Gastrocnemius medialis (tissue), 4 donors: ENCODE results near the gene IQGAP1. TPM values are rescaled to one million over a fixed set of nuclear protein-coding genes. Genes with fewer than 3 reads are reported as not detected.
"Not testable (repeated sequence)": the region's sequence is repeated elsewhere in the genome, so short reads cannot be mapped to it uniquely, and the experiment has no call there.

Source experiments
- ATAC-seq, 2 donors: fragments of 150-250 bp; one replicate each; pipeline ENCODE4 v1.9.1; 2016
- DNase-seq, 2 donors: peaks; one replicate each; pipeline ENCODE4 v3.0.0-alpha.2; 2019
- H3K27ac ChIP-seq, 4 donors: fragments of 200-600 bp; sonication (generic); 1 replicate in 1 of 4; 2 replicates in 3 of 4; pipeline ENCODE4 v1.5.1; 2016 to 2018; ENCODE audit warnings: mild to moderate bottlenecking in 2 of 4, moderate library complexity in 1 of 4
- H3K27me3 ChIP-seq, 3 donors: fragments of 200-600 bp; sonication (generic) in 2 of 3; 1 replicate in 1 of 3; 2 replicates in 2 of 3; pipeline versions ENCODE4 v1.5.1 to v1.6.0; 2016 to 2019; ENCODE audit warnings: mild to moderate bottlenecking in 1 of 3, moderate library complexity in 1 of 3
- H3K36me3 ChIP-seq, 2 donors: fragments of 200-600 bp; sonication (generic) in 1 of 2; one replicate each; pipeline ENCODE4 v1.5.1; 2017 to 2018
- H3K4me1 ChIP-seq, 2 donors: fragments of 200-600 bp; sonication (generic) in 1 of 2; one replicate each; pipeline ENCODE4 v1.5.1; 2016 to 2017; ENCODE audit warnings: mild to moderate bottlenecking in 2 of 2
- H3K4me3 ChIP-seq, 4 donors: fragments of 200-600 bp; sonication (generic) in 3 of 4; 1 replicate in 1 of 4; 2 replicates in 3 of 4; pipeline ENCODE4 v1.5.1; 2016 to 2019; ENCODE audit warnings: mild to moderate bottlenecking in 2 of 4
- H3K9me3 ChIP-seq, 3 donors: fragments of 200-600 bp; sonication (generic) in 2 of 3; 1 replicate in 1 of 3; 2 replicates in 2 of 3; pipeline ENCODE4 v1.5.1; 2016 to 2019
- POLR2A ChIP-seq, 2 donors: fragments of 450-650 bp; IDR thresholded peaks; one replicate each; pipeline ENCODE4 v1.6.1; 2017; ENCODE audit warnings: antibody characterized with exemption in 2 of 2, mild to moderate bottlenecking in 2 of 2, moderate library complexity in 2 of 2
- in situ Hi-C, 4 donors: fragments of 200-750 bp; cut with MboI; loops; one replicate each; pipeline versions ENCODE4 v1.15.0 to v1.8.0; 2017; ENCODE audit warnings: low sequenced_read_pairs in 4 of 4
- intact Hi-C: fragments of 100-400 bp; cut with DNase I; formaldehyde crosslinking; loops from one replicate; pipeline ENCODE4 v1.15.1; 2023; ENCODE audit warnings: low total_unique reads
- total RNA-seq, 4 donors: library from RNA; depleted of rRNA; stranded (reverse); fragments of >200 nt; gene quantifications; one replicate each; pipeline versions ENCODE4 v1.1.0 to v1.2.3, GENCODE V29; 2016
- TF ChIP-seq, protein P1 (sequence below), 5 experiments: fragments of 450-650 bp in 3 of 5; fragments of 200-600 bp in 2 of 5; sonication (generic) in 2 of 5; IDR thresholded peaks in 4 of 5; conservative IDR thresholded peaks in 1 of 5; 1 replicate in 4 of 5; 2 replicates in 1 of 5; pipeline ENCODE4 v1.5.1; 2016 to 2019; ENCODE audit warnings: antibody characterized with exemption in 5 of 5, mild to moderate bottlenecking in 3 of 5, moderate library complexity in 3 of 5

Gene IQGAP1
- total RNA-seq, 4 donors from 2014 or later, result 39.1 to 92.7 (median 59.1) TPM

DNA sequence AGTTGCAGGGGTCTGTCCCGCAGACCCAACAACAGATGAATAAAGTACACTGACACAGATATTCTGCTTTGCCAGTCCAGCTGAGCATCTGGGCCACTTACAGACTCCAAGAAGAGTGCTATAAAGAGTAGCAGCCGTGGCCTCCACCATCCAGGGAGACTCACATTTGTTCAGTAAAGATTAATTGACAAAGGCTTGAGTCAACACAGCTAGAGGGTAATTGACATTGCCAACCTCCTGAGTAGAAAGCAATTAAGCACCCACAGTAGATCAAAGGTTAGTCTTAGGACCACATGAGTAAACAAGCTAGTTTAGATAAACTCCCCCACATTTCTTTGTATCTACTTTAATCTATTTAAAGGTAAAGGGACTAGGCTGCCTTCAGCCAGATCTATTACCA lies 125.4 kb downstream of the IQGAP1 start:
- H3K27me3 ChIP-seq, result no peaks in the 10 kb centered on the region
- TF ChIP-seq POLR2A (IDR thresholded peaks at IDR 0.05), result no peak
- TF ChIP-seq, protein P1, sequence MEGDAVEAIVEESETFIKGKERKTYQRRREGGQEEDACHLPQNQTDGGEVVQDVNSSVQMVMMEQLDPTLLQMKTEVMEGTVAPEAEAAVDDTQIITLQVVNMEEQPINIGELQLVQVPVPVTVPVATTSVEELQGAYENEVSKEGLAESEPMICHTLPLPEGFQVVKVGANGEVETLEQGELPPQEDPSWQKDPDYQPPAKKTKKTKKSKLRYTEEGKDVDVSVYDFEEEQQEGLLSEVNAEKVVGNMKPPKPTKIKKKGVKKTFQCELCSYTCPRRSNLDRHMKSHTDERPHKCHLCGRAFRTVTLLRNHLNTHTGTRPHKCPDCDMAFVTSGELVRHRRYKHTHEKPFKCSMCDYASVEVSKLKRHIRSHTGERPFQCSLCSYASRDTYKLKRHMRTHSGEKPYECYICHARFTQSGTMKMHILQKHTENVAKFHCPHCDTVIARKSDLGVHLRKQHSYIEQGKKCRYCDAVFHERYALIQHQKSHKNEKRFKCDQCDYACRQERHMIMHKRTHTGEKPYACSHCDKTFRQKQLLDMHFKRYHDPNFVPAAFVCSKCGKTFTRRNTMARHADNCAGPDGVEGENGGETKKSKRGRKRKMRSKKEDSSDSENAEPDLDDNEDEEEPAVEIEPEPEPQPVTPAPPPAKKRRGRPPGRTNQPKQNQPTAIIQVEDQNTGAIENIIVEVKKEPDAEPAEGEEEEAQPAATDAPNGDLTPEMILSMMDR (IDR thresholded peaks at IDR 0.05 in 4 of 5, conservative IDR thresholded peaks at IDR 0.05 in 1 of 5), result no peak
- ATAC-seq (no peak), DNase-seq (no peak)
- no peak overlapping the region for H3K4me3 ChIP-seq
- no peaks in the 10 kb centered on the region for H3K4me1 ChIP-seq
- H3K27ac ChIP-seq, result no peak overlapping the region
- in situ Hi-C loops, result loop anchor here in 1 of 4 donors (25.0 kb wide), 1 partner anchor 374 kb away; the partner anchor contains the start of gene FES
- H3K36me3 ChIP-seq, result no peaks in the 10 kb centered on the region
- intact Hi-C loops, result no loop called here
- H3K9me3 ChIP-seq, result no peaks in the 10 kb centered on the region

DNA sequence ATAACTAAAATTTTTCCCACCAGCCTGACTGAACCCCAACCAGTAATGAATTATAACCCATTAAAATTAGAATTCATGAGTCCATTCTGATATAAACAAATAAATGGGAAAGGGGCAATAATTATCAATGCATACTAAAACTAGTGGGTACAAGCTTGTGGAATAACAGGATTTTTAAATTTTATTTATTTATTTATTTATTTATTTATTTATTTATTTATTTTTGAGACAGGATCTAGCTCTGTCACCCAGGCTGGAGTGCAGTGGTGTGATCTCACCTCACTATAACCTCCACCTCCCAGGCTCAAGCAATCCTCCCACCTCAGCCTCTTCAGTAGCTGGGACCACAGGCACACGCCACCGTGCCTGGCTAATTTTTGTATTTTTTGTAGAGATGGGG lies 125.9 kb downstream of the IQGAP1 start:
- in situ Hi-C loops, result loop anchor here in 1 of 4 donors (25.0 kb wide), 1 partner anchor 373 kb away; the partner anchor contains the start of gene FES
- H3K36me3 ChIP-seq, H3K27me3 ChIP-seq, intact Hi-C loops, H3K4me3 ChIP-seq, H3K4me1 ChIP-seq, H3K27ac ChIP-seq, ATAC-seq, H3K9me3 ChIP-seq, DNase-seq: not testable (repeated sequence)

DNA sequence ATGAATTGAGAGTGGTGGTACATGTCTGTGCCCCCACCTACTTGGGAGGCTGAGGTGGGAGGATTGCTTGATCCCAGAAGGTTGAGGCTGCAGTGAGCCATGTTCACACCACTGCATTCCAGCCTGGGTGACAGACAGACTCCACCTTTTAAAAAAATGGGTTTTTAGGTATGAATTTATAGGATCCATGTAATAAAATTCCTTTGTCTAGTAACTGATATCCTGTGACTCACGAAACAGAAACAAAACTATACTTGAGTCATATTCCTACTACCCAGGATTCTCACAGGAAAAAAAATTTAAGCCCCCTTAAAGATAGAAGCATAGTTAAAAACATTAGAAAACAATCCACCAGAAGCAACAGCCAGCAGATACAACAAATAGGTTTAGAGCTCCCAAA lies 131.6 kb downstream of the IQGAP1 start:
- H3K4me3 ChIP-seq, result no peak overlapping the region
- no peaks in the 10 kb centered on the region for H3K27me3 ChIP-seq
- in situ Hi-C loops (loop anchor here in 1 of 4 donors (25.0 kb wide), 1 partner anchor 368 kb away; the partner anchor contains the start of gene FES), intact Hi-C loops (no loop called here)
- no peak overlapping the region for H3K27ac ChIP-seq
- no peak for ATAC-seq
- H3K4me1 ChIP-seq, result no peaks in the 10 kb centered on the region
- no peaks in the 10 kb centered on the region for H3K36me3 ChIP-seq
- no peaks in the 10 kb centered on the region for H3K9me3 ChIP-seq
- DNase-seq, result no peak
- no peak for TF ChIP-seq POLR2A (IDR thresholded peaks at IDR 0.05)

DNA sequence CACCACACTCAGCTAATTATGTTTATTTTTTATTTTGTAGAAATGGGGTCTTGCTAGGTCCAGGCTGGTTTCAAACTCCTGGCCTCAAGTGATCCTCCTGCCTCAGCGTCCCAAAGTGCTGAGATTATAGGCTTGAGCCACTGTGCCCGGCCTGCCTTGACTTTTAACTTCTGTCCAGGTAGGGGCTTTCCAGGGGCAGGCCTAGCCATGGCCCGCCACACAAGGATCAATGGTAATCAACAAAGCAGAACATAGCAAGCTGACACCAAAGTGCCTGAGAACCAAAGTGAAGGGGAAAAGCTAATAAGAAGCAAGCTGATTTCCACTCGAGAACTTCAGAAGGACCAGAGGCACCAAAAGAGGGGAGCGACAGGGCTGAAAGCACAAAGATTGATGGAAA lies 132.3 kb downstream of the IQGAP1 start:
- Histone ChIP-seq H3K9me3 (no peaks in the 10 kb centered on the region), H3K36me3 (no peaks in the 10 kb centered on the region), H3K27me3 (no peaks in the 10 kb centered on the region), H3K4me1 (no peaks in the 10 kb centered on the region), H3K4me3 (no peak overlapping the region), H3K27ac (no peak overlapping the region)
- DNase-seq (no peak), ATAC-seq (no peak)
- TF ChIP-seq, protein P1 (IDR thresholded peaks at IDR 0.05 in 4 of 5, conservative IDR thresholded peaks at IDR 0.05 in 1 of 5), result no peak
- TF ChIP-seq POLR2A (IDR thresholded peaks at IDR 0.05), result no peak
- intact Hi-C loops (no loop called here), in situ Hi-C loops (loop anchor here in 1 of 4 donors (25.0 kb wide), 1 partner anchor 367 kb away; the partner anchor contains the start of gene FES)

DNA sequence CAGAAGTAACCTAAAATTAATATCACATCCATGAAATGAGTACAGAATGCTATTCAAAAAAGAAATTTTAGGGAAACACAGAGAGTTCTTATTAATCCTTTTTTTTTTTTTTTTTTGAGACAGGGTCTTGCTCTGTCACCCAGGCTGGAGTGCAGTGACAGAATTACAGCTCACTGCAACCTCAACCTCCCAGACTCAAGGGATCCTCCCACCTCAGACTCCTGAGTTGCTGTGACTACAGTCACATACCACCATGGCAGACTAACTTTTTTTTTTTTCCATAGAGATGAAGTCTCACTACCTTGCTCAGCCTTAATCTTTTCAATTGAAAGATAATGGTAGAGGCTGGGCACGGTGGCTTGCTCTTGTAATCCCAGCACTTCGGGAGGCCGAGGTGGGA lies 135.3 kb downstream of the IQGAP1 start:
- no peaks in the 10 kb centered on the region for H3K36me3 ChIP-seq
- ATAC-seq (no peak), DNase-seq (no peak)
- TF ChIP-seq, protein P1 (IDR thresholded peaks at IDR 0.05 in 4 of 5, conservative IDR thresholded peaks at IDR 0.05 in 1 of 5), result no peak
- no peak for TF ChIP-seq POLR2A (IDR thresholded peaks at IDR 0.05)
- in situ Hi-C loops, result loop anchor here in 1 of 4 donors (25.0 kb wide), 1 partner anchor 364 kb away; the partner anchor contains the start of gene FES
- H3K27me3 ChIP-seq, result no peaks in the 10 kb centered on the region
- H3K9me3 ChIP-seq, result no peaks in the 10 kb centered on the region
- H3K27ac ChIP-seq, result no peak overlapping the region
- no peaks in the 10 kb centered on the region for H3K4me1 ChIP-seq
- no peak overlapping the region for H3K4me3 ChIP-seq
- intact Hi-C loops, result no loop called here

DNA sequence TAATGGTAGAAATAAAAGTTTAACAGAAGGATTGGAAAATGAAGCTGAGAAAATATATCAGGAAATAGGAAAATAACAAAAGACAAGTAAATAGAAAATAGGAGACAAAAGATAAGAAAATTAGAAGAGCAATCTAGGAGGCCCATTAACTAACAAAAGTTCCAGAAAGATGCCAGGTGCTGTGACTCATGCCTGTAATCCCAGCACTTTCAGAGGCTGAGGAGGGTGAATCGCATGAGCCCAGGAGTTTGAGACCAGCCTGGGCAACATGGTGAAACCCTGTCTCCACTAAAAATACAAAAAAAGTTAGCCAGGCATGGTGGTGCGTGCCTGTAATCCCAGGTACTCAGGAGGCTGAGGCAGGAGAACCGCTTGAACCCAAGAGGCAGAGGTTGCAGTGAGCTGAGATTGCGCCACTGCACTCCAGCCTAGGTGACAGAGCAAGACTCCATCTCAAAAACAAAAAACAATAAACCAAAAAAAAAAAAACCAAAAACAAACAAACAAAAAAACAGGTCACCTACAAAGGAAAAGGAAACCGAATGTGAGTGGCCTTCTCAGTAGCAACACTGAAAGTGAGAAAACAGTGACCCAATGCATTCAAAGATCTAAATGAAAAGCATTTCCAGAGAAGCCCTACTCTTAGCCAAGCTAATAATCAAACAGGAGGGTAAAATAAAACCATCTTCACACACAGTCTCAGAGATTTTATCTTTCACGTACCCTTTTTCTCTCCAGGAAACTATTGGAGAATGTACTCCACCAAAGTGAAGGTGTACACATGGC lies 136.2 kb downstream of the IQGAP1 start:
- H3K4me1 ChIP-seq, H3K4me3 ChIP-seq, H3K27ac ChIP-seq, H3K27me3 ChIP-seq, ATAC-seq, H3K36me3 ChIP-seq, intact Hi-C loops, DNase-seq, H3K9me3 ChIP-seq: not testable (repeated sequence)
- in situ Hi-C loops, result loop anchor here in 1 of 4 donors (25.0 kb wide), 1 partner anchor 363 kb away; the partner anchor contains the start of gene FES
